HepG2 (cell line): ENCODE measurements around the gene PTTG1IP2. TPM values are rescaled to one million over a fixed set of nuclear protein-coding genes. Genes with fewer than 3 reads are reported as not detected.

Experiments
- ATAC-seq: fragments of 200-7000 bp; cut with Tn5 transposase; 3 replicates; pipeline ENCODE4 v1.9.1; 2020; ENCODE audit warnings: mild to moderate bottlenecking, moderate library complexity
- Bru-seq: library from RNA; stranded (reverse); fragments of 400-500 nt; gene quantifications from one replicate; lab custom pipeline; 2021; lab: Mats Ljungman, UMichigan
- BruChase-seq, 2 experiments: library from RNA; stranded (reverse); fragments of 400-500 nt; gene quantifications; one replicate each; lab custom pipeline; 2021; lab: Mats Ljungman, UMichigan
- BruUV-seq: library from RNA; stranded (reverse); fragments of 400-500 nt; replicated peaks from 2 replicates; lab custom pipeline; 2021; lab: Mats Ljungman, UMichigan
- CTCF ChIA-PET: fragments of 300-600 bp; formaldehyde crosslinking; extraction: SDS; loops from one replicate; lab custom pipeline; 2021; ENCODE audit warnings: low total read pairs, inconsistent platforms, low intra/inter-chr PET ratio; lab: Yijun Ruan, JAX
- POLR2A ChIA-PET: fragments of 350-600 bp; sonication (Branson Sonifier 250); formaldehyde crosslinking; loops from one replicate; lab custom pipeline; 2020; ENCODE audit warnings: antibody characterized with exemption, inconsistent platforms; lab: Yijun Ruan, JAX
- DNase-seq: peaks from one replicate; pipeline ENCODE4 v3.0.0-alpha.2; 2015; ENCODE audit warnings: low spot score
- FAIRE-seq: peaks from 3 replicates; lab custom pipeline; 2011; peaks lifted over from hg19 to GRCh38; lab: Jason Lieb, UNC
- H2AFZ ChIP-seq: one replicate; pipeline ENCODE4 v1.6.1; 2011; ENCODE audit warnings: low read length, inconsistent platforms
- H3K27ac ChIP-seq: fragments of 300-600 bp; 3 replicates; pipeline ENCODE4 v1.8.0; 2011; ENCODE audit warnings: mixed run types, mild to moderate bottlenecking, mixed read lengths, low read length, inconsistent platforms; ENCODE audit not compliant: insufficient read depth; ENCODE audit errors: extremely low read length
- H3K27me3 ChIP-seq, 2 experiments: fragments of 200-600 bp in 1 of 2; 2 replicates in 1 of 2; 3 replicates in 1 of 2; pipeline versions ENCODE4 v1.6.0 to v1.8.0; 2011; ENCODE audit warnings: low read length in 2 of 2, mild to moderate bottlenecking in 2 of 2, moderate library complexity in 2 of 2, inconsistent platforms in 1 of 2; ENCODE audit not compliant: insufficient read depth in 2 of 2, control insufficient read depth in 1 of 2
- H3K36me3 ChIP-seq, 2 experiments: fragments of 200-600 bp in 1 of 2; replicated peaks in 1 of 2; 2 replicates in 1 of 2; 3 replicates in 1 of 2; pipeline versions ENCODE4 v1.5.1 to v1.8.0; 2011; ENCODE audit warnings: low read length in 2 of 2, inconsistent platforms in 1 of 2; ENCODE audit not compliant: insufficient read depth in 2 of 2, control insufficient read depth in 1 of 2
- H3K4me1 ChIP-seq: 2 replicates; pipeline ENCODE4 v1.5.1; 2012; ENCODE audit warnings: low read length, inconsistent platforms; ENCODE audit not compliant: insufficient read depth
- H3K4me2 ChIP-seq: 2 replicates; pipeline ENCODE4 v1.6.0; 2011; ENCODE audit warnings: low read depth, low read length, inconsistent platforms
- H3K4me3 ChIP-seq, 3 experiments: fragments of 200-600 bp in 1 of 3; sonication (generic), shearing (Covaris generic) in 1 of 3; replicated peaks in 1 of 3; 2 replicates each; pipeline ENCODE4 v1.5.1; 2011 to 2016; ENCODE audit warnings: low read length in 3 of 3, inconsistent platforms in 2 of 3, low read depth in 2 of 3, mild to moderate bottlenecking in 2 of 3, control low read depth in 1 of 3, mixed read lengths in 1 of 3; ENCODE audit not compliant: insufficient read depth in 1 of 3
- H3K79me2 ChIP-seq: one replicate; pipeline ENCODE4 v1.6.1; 2011; ENCODE audit warnings: low read length, inconsistent platforms; ENCODE audit not compliant: insufficient read depth
- H3K9ac ChIP-seq: 2 replicates; pipeline ENCODE4 v1.6.0; 2011; ENCODE audit warnings: mild to moderate bottlenecking, low read depth, low read length, inconsistent platforms; ENCODE audit not compliant: insufficient read depth
- H3K9me3 ChIP-seq: 2 replicates; pipeline ENCODE4 v1.5.1; 2012; ENCODE audit warnings: mild to moderate bottlenecking, low read length
- H4K20me1 ChIP-seq: 2 replicates; pipeline ENCODE4 v1.6.0; 2011; ENCODE audit warnings: inconsistent platforms, mild to moderate bottlenecking, low read length, moderate library complexity; ENCODE audit not compliant: insufficient read depth
- CREM ChIP-seq, 2 experiments: sonication (generic) in 1 of 2; formaldehyde crosslinking in 1 of 2; IDR thresholded peaks; 2 replicates each; pipeline versions ENCODE4 v1.4.0 to v1.6.1; 2016 to 2020; ENCODE audit warnings: antibody characterized with exemption in 1 of 2, mild to moderate bottlenecking in 1 of 2, missing genetic modification reagents in 1 of 2
- GABPB1 ChIP-seq: IDR thresholded peaks from 2 replicates; pipeline ENCODE4 v1.6.1; 2016; ENCODE audit warnings: mild to moderate bottlenecking, missing genetic modification reagents, moderate library complexity, missing compliant biosample characterization
- MBD4 ChIP-seq: IDR thresholded peaks from 2 replicates; pipeline ENCODE4 v1.6.1; 2012; ENCODE audit warnings: low read length, inconsistent platforms, borderline replicate concordance
- NRL ChIP-seq: sonication (generic); formaldehyde crosslinking; IDR thresholded peaks from 2 replicates; pipeline ENCODE4 v1.5.0; 2020; ENCODE audit warnings: missing genetic modification reagents, mild to moderate bottlenecking, moderate library complexity, borderline replicate concordance
- TCF7 ChIP-seq: sonication (generic); IDR thresholded peaks from 2 replicates; pipeline ENCODE4 v1.6.1; 2016; ENCODE audit warnings: antibody characterized with exemption, low read depth
- TOPORS ChIP-seq: sonication (generic); formaldehyde crosslinking; IDR thresholded peaks from 2 replicates; pipeline ENCODE4 v1.8.0; 2023; ENCODE audit warnings: mild to moderate bottlenecking, missing genetic modification reagents
- ZMAT3 ChIP-seq: sonication (generic); formaldehyde crosslinking; conservative IDR thresholded peaks from 2 replicates; pipeline ENCODE4 v1.7.0; 2021; ENCODE audit warnings: missing genetic modification reagents
- ZNF501 ChIP-seq: sonication (generic); formaldehyde crosslinking; IDR thresholded peaks from 2 replicates; pipeline ENCODE4 v1.5.1; 2020; ENCODE audit warnings: mild to moderate bottlenecking, moderate library complexity, missing genetic modification reagents
- ZNF569 ChIP-seq: sonication (generic); formaldehyde crosslinking; IDR thresholded peaks from 2 replicates; pipeline ENCODE4 v1.5.0; 2020; ENCODE audit warnings: mild to moderate bottlenecking, missing genetic modification reagents, moderate library complexity, borderline replicate concordance
- WGBS: methylation state at CpG from one replicate; pipeline ENCODE4 v1.1.6; 2017; ENCODE audit warnings: low lambda C conversion rate; 5-methylcytosine and 5-hydroxymethylcytosine counted together
- in situ Hi-C: cut with HindIII; loops from 2 replicates; pipeline ENCODE4 v1.10.0; 2017; ENCODE audit warnings: low pct_unique_long_range_greater_than_20kb; ENCODE audit not compliant: extremely low pct_ligation_motif_present
- intact Hi-C: fragments of 100-400 bp; cut with micrococcal nuclease; formaldehyde crosslinking; loops from one replicate; pipeline ENCODE4 v1.10.0; 2022; ENCODE audit not compliant: unreplicated experiment
- long read RNA-seq, 2 experiments: library from RNA in 1 of 2; library from polyadenylated mRNA in 1 of 2; stranded (forward) in 1 of 2; unstranded in 1 of 2; transcript quantifications; one replicate each; pipeline ENCODE4 v2.0.0, GENCODE V29; 2019 to 2022
- polyA minus RNA-seq, 3 experiments: library from RNA; depleted of rRNA, polyadenylated mRNA; stranded (reverse); fragments of >200 nt; gene quantifications; 2 replicates each; pipeline ENCODE4 v1.2.3, GENCODE V29; 2011; ENCODE audit warnings: low replicate concordance in 1 of 3
- polyA plus RNA-seq, 8 experiments: library from polyadenylated mRNA; depleted of rRNA in 3 of 8; stranded (reverse) in 7 of 8; unstranded in 1 of 8; fragments of >200 nt; fragmentation: Illumina TruSeq in 4 of 8; extraction: Trizol in 4 of 8; gene quantifications; 2 replicates each; pipeline versions ENCODE4 v1.2.1 to v1.2.3, GENCODE V29; 2011 to 2016; ENCODE audit warnings: low read depth in 4 of 8, missing spikeins in 1 of 8, mixed read lengths in 1 of 8; ENCODE audit not compliant: insufficient read depth in 1 of 8
- total RNA-seq, 5 experiments: library from RNA; depleted of rRNA; stranded (reverse); fragments of >200 nt; fragmentation: Illumina TruSeq; extraction: Trizol; gene quantifications; 2 replicates each; pipeline ENCODE4 v1.2.3, GENCODE V29; 2016; ENCODE audit warnings: low read depth in 1 of 5
- TF ChIP-seq, protein P1 (sequence below): sonication (generic); formaldehyde crosslinking; IDR thresholded peaks from 2 replicates; pipeline ENCODE4 v1.9.0; 2021; ENCODE audit warnings: missing genetic modification reagents, borderline replicate concordance
- TF ChIP-seq, protein P2 (sequence below): sonication (generic); formaldehyde crosslinking; IDR thresholded peaks from 2 replicates; pipeline ENCODE4 v1.4.0; 2020; ENCODE audit warnings: missing genetic modification reagents; ENCODE audit errors: not compliant biosample characterization
- TF ChIP-seq, protein P3 (sequence below): IDR thresholded peaks from 2 replicates; pipeline ENCODE4 v1.6.1; 2016; ENCODE audit warnings: missing genetic modification reagents, missing compliant biosample characterization
- TF ChIP-seq, protein P4 (sequence below): sonication (generic); IDR thresholded peaks from 2 replicates; pipeline ENCODE4 v1.6.1; 2016; ENCODE audit warnings: low read depth, borderline replicate concordance

The PTTG1IP2 gene
- total RNA-seq (2016; rRNA removed; fragmentation: Illumina TruSeq; extraction: Trizol): not detected in 2 replicates
- not detected in 2 replicates for total RNA-seq (2016; cell fraction: cytosol; rRNA removed; fragmentation: Illumina TruSeq; extraction: Trizol; ENCODE audit: low read depth)
- total RNA-seq (2016; cell fraction: insoluble cytoplasmic fraction; rRNA removed; fragmentation: Illumina TruSeq; extraction: Trizol): not detected in 2 replicates
- total RNA-seq (2016; cell fraction: membrane; rRNA removed; fragmentation: Illumina TruSeq; extraction: Trizol): not detected in 2 replicates
- total RNA-seq (2016; cell fraction: nucleus; rRNA removed; fragmentation: Illumina TruSeq; extraction: Trizol): not detected in 2 replicates
- not detected in 2 replicates for polyA plus RNA-seq (2011; rRNA removed)
- polyA plus RNA-seq (2011; cell fraction: cytosol; rRNA removed): not detected in 2 replicates
- polyA plus RNA-seq (2011; cell fraction: nucleus; rRNA removed): not detected in 2 replicates
- polyA plus RNA-seq (2012): not detected in 2 replicates
- not detected in 2 replicates for polyA plus RNA-seq (2016; cell fraction: cytosol; fragmentation: Illumina TruSeq; extraction: Trizol; ENCODE audit: low read depth)
- not detected in 2 replicates for polyA plus RNA-seq (2016; cell fraction: insoluble cytoplasmic fraction; fragmentation: Illumina TruSeq; extraction: Trizol; ENCODE audit: low read depth)
- polyA plus RNA-seq (2016; cell fraction: membrane; fragmentation: Illumina TruSeq; extraction: Trizol; ENCODE audit: low read depth): not detected in 2 replicates
- polyA plus RNA-seq (2016; cell fraction: nucleus; fragmentation: Illumina TruSeq; extraction: Trizol; ENCODE audit: insufficient read depth, low read depth): not detected in 2 replicates
- polyA minus RNA-seq (2011; rRNA and poly(A)+ RNA removed; ENCODE audit: low replicate concordance): not detected in 2 replicates
- polyA minus RNA-seq (2011; cell fraction: cytosol; rRNA and poly(A)+ RNA removed): not detected in 2 replicates
- polyA minus RNA-seq (2011; cell fraction: nucleus; rRNA and poly(A)+ RNA removed): not detected in 2 replicates
- Bru-seq, nascent RNA: percentile 34 among the genes with signal in this experiment
- percentile 42 among the genes with signal in this experiment for BruChase-seq, experiment 1, labeled RNA remaining after a 6-hour chase
- BruChase-seq, experiment 2, labeled RNA remaining after a 2-hour chase: percentile 49 among the genes with signal in this experiment
- long read RNA-seq, experiment 1: 0 reads
- long read RNA-seq, experiment 2: 0 reads

DNA sequence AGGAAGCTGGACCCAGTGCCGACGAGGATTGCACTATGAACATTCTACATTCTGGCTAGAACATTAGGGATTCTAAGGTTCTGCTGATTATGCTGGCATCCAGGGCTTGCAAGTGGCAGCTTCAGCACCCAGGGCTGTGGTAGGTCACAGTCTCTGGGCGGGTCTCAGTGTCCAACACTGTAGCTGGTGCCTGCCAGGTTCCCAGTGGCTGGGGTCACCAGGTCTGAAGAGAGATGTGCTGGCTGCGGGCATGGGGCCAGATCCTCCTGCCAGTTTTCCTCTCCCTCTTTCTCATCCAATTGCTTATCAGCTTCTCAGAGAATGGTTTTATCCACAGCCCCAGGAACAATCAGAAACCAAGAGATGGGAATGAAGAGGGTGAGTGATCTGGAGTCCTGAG is at the start of gene PTTG1IP2:
Gene PTTG1IP2, plus strand, starts transcription at position 86 of the 400 bp plus-strand sequence. Its CDS starts 148 bp downstream, at position 234.
- whole genome bisulfite sequencing: 0% methylated on average over 3 of the region's 4 CpGs
- no peak for DNase-seq
- Histone ChIP-seq H3K36me3 (no peaks in the 10 kb centered on the region), H3K27me3 (no peaks in the 10 kb centered on the region), H3K9ac (no peak within 1 kb of the TSS), H3K4me1 (no peaks in the 10 kb centered on the region), H3K9me3 (peaks cover 1% of the 10 kb centered on the region; the same call in 1 of the 2 replicates), H2AFZ (no peak within 1 kb of the TSS), H3K79me2 (no peaks in the 10 kb centered on the region), H3K4me2 (no peak within 1 kb of the TSS), H3K27ac (no peak within 1 kb of the TSS), H4K20me1 (no peaks in the 10 kb centered on the region), H3K4me3 (no peak within 1 kb of the TSS)
- in situ Hi-C loops: no loop called here
- POLR2A ChIA-PET: no interaction called here
- TF ChIP-seq, protein P1, sequence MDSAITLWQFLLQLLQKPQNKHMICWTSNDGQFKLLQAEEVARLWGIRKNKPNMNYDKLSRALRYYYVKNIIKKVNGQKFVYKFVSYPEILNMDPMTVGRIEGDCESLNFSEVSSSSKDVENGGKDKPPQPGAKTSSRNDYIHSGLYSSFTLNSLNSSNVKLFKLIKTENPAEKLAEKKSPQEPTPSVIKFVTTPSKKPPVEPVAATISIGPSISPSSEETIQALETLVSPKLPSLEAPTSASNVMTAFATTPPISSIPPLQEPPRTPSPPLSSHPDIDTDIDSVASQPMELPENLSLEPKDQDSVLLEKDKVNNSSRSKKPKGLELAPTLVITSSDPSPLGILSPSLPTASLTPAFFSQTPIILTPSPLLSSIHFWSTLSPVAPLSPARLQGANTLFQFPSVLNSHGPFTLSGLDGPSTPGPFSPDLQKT (CRISPR knock-in tag): no peak
- TF ChIP-seq, protein P2, sequence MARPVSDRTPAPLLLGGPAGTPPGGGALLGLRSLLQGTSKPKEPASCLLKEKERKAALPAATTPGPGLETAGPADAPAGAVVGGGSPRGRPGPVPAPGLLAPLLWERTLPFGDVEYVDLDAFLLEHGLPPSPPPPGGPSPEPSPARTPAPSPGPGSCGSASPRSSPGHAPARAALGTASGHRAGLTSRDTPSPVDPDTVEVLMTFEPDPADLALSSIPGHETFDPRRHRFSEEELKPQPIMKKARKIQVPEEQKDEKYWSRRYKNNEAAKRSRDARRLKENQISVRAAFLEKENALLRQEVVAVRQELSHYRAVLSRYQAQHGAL: no peak
- TF ChIP-seq, protein P3, sequence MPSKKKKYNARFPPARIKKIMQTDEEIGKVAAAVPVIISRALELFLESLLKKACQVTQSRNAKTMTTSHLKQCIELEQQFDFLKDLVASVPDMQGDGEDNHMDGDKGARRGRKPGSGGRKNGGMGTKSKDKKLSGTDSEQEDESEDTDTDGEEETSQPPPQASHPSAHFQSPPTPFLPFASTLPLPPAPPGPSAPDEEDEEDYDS (CRISPR knock-in tag): no peak
- no peak for TF ChIP-seq MBD4
- TF ChIP-seq CREM (IDR thresholded peaks at IDR 0.05): no peak
- no peak for TF ChIP-seq CREM (CRISPR knock-in tag; IDR thresholded peaks at IDR 0.05)
- no peak for TF ChIP-seq GABPB1 (CRISPR knock-in tag)
- TF ChIP-seq ZNF501 (CRISPR knock-in tag): no peak
- no peak for TF ChIP-seq ZMAT3 (CRISPR knock-in tag)
- TF ChIP-seq, protein P4, sequence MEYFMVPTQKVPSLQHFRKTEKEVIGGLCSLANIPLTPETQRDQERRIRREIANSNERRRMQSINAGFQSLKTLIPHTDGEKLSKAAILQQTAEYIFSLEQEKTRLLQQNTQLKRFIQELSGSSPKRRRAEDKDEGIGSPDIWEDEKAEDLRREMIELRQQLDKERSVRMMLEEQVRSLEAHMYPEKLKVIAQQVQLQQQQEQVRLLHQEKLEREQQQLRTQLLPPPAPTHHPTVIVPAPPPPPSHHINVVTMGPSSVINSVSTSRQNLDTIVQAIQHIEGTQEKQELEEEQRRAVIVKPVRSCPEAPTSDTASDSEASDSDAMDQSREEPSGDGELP: no peak
- no peak for TF ChIP-seq ZNF569
- TF ChIP-seq TOPORS (CRISPR knock-in tag): no peak
- TF ChIP-seq NRL (CRISPR knock-in tag): no peak
- no peak for TF ChIP-seq TCF7
- intact Hi-C loops: no loop called here
- FAIRE-seq: no peak
- no peak for ATAC-seq
- no TSS peak for BruUV-seq
- CTCF ChIA-PET: no interaction called here
